ENCODE results near the gene WDR64. TPM values are rescaled to one million over a fixed set of nuclear protein-coding genes. Genes with fewer than 3 reads are reported as not detected.

The WDR64 gene
- total RNA-seq, 6 experiments from 2014 or later: 0.17 to 0.27 TPM; not detected in 4

DNA sequence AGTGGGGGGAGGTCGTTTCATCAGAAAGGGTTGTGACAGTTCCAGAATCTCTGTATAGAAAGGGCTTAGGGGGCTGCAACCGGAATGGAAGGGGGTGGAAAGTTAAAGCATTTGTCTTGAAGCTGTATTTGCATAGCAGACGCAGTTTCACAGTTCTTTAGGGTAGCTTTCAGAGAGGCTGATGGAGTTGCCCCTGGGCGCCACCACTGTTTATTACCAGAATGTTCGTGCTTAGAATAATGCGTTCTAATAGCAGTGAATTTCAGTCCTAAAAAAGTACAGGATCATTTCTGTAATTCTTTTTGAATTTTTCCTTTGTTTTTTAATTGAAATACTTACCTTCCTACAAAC lies 197.2 kb downstream of the WDR64 start:
- H3K36me3 ChIP-seq: no peaks in the 10 kb centered on the region
- peaks cover 0 to 10% (median 2%) of the 10 kb centered on the region in 4 donors for H3K4me1 ChIP-seq
- ATAC-seq (no peak), DNase-seq (no peak)
- H3K9me3 ChIP-seq: no peaks in the 10 kb centered on the region
- intact Hi-C loops (cut with DNase I): no loop called here
- H3K27ac ChIP-seq: no peak overlapping the region
- H3K4me3 ChIP-seq: no peak overlapping the region
- TF ChIP-seq POLR2A (IDR thresholded peaks at IDR 0.05): no peak
- H3K27me3 ChIP-seq: no peaks in the 10 kb centered on the region
- WGBS (ENCODE audit: insufficient coverage, low coverage, low lambda C conversion rate, missing lambda C conversion rate): 55% methylated on average over 5 of the region's 6 CpGs

Other genes with a start within 250 kb of the WDR64 start
- 100 to 1,000 TPM in 5 of 6 experiments, 10 to 100 TPM in 1; 95.0 to 126 (median 114) TPM for gene FH, start 132.5 kb upstream of the WDR64 start, total RNA-seq
- 10 to 100 TPM; 25.4 to 57.3 (median 28.3) TPM for gene KMO, start 119.9 kb upstream of the WDR64 start, total RNA-seq
- 1 to 10 TPM; 2.3 to 6.0 (median 3.9) TPM for gene CHML, start 11.9 kb upstream of the WDR64 start, total RNA-seq
- 10 to 100 TPM; 15.7 to 38.2 (median 28.8) TPM for gene OPN3, start 11.9 kb upstream of the WDR64 start, total RNA-seq
- 1 to 10 TPM in 2 of 6 experiments, under 1 TPM in 3, not detected in 1; 0.29 to 1.7 (median 0.62) TPM for gene EXO1, start 195.9 kb downstream of the WDR64 start, total RNA-seq